Measurements from ENCODE around the gene SCLY.

DNA sequence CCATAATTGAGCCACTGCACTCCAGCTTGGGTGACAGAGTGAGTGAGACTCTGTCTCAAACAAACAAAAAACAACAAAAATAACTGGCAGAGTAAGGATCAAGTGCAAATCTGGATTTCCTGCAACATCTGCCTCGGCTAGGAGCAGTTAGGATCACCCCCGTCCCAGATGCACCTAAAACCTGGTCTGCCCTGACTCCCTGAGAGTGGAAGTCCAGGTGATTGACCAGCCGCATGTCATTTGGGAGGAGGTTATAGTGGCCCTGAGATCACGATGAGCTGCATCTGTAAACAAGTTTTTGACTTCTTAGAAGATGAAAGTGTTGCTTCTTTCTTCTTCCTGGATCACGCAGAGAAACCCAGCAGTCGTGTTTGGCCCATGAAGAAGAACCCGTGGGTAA is 34.3 kb downstream of the SCLY start:
- TF ChIP-seq, protein P1, sequence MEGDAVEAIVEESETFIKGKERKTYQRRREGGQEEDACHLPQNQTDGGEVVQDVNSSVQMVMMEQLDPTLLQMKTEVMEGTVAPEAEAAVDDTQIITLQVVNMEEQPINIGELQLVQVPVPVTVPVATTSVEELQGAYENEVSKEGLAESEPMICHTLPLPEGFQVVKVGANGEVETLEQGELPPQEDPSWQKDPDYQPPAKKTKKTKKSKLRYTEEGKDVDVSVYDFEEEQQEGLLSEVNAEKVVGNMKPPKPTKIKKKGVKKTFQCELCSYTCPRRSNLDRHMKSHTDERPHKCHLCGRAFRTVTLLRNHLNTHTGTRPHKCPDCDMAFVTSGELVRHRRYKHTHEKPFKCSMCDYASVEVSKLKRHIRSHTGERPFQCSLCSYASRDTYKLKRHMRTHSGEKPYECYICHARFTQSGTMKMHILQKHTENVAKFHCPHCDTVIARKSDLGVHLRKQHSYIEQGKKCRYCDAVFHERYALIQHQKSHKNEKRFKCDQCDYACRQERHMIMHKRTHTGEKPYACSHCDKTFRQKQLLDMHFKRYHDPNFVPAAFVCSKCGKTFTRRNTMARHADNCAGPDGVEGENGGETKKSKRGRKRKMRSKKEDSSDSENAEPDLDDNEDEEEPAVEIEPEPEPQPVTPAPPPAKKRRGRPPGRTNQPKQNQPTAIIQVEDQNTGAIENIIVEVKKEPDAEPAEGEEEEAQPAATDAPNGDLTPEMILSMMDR (IDR thresholded peaks at IDR 0.05) = no peak
- no peak for TF ChIP-seq POLR2A (IDR thresholded peaks at IDR 0.05)
